ENCODE data around the gene AGPS. TPM values are rescaled to one million over a fixed set of nuclear protein-coding genes. Genes with fewer than 3 reads are reported as not detected.

The AGPS gene
- total and polyA plus RNA-seq, 10 of the 15 experiments (the other 5 are each of a cell fraction or from before 2014, with no cell fraction given), result 7.9 to 54.2 (median 38.7) TPM

DNA sequence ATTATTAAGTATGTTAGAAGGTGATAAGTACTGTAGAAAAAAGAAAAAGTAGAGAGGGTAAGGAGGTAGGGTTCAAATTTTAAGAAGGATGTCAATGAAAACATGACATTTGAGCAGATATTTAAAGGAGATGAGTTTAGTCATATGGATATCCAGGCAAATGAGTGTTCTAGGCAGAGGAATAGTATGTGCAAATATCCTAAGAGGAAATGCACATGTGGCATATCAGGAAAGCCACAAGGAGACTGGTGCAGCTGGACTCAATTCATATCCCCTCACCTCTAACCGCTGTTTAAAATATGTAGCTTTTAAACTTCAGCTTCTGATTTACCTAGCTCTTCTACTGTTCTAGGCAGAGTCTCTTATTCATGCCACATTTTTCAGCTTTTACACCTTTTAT is 9.5 kb downstream of the AGPS start:
- ChIA-PET POLR2A (no interaction called here), RAD21 (ENCODE audit: unreplicated experiment) (no interaction called here), SMC1A (ENCODE audit: uncharacterized antibody, unreplicated experiment) (interaction anchor here (0.9 kb wide), 1 partner anchor 8 kb away, joined by 11 read pairs; no protein-coding TSS in a partner anchor), CTCF (interaction anchor here (1.3 to 4.2 kb wide), 4 partner anchors 10 to 67 kb away, joined by 3 to 19 read pairs (median 10); partner anchors contain the start of gene AGPS)
- H3K9me3 ChIP-seq (replicated peaks; ENCODE audit: control insufficient read depth, insufficient read depth, low read length), result no peaks in the 10 kb centered on the region
- 36% methylated on average over 1 of the region's 1 CpG for WGBS (ENCODE audit: insufficient coverage, insufficient replicate concordance, low lambda C conversion rate, missing lambda C conversion rate)
- H3K4me3 ChIP-seq, result no peak overlapping the region
- H3K79me2 ChIP-seq (ENCODE audit: control insufficient read depth, insufficient read depth, low read length), result peaks cover 58% of the 10 kb centered on the region
- no peaks in the 10 kb centered on the region for H3K36me3 ChIP-seq (ENCODE audit: control insufficient read depth in 2 of 2, insufficient read depth in 2 of 2, low read length in 1 of 2)
- no peaks in the 10 kb centered on the region for H4K20me1 ChIP-seq (ENCODE audit: control insufficient read depth, insufficient read depth)
- no peak overlapping the region for H3K4me2 ChIP-seq (ENCODE audit: control insufficient read depth, insufficient read depth)
- no peak for DNase-seq (ENCODE audit: low read depth, low spot score)
- no peak overlapping the region for H3K27ac ChIP-seq (ENCODE audit: control insufficient read depth, insufficient read depth)
- in situ Hi-C loops (cut with MboI), result no loop called here
- intact Hi-C loops (cut with micrococcal nuclease; ENCODE audit: unreplicated experiment), result loop anchor here (5.0 kb wide), 1 partner anchor 235 kb away; no protein-coding TSS in a partner anchor
- no peak for TF ChIP-seq SREBF2 (IDR thresholded peaks at IDR 0.05; ENCODE audit: low read length)
- no peak for TF ChIP-seq ZNF622 (IDR thresholded peaks at IDR 0.05)
- TF ChIP-seq, protein P1, sequence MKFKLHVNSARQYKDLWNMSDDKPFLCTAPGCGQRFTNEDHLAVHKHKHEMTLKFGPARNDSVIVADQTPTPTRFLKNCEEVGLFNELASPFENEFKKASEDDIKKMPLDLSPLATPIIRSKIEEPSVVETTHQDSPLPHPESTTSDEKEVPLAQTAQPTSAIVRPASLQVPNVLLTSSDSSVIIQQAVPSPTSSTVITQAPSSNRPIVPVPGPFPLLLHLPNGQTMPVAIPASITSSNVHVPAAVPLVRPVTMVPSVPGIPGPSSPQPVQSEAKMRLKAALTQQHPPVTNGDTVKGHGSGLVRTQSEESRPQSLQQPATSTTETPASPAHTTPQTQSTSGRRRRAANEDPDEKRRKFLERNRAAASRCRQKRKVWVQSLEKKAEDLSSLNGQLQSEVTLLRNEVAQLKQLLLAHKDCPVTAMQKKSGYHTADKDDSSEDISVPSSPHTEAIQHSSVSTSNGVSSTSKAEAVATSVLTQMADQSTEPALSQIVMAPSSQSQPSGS (IDR thresholded peaks at IDR 0.05; ENCODE audit: low read length), result no peak
- peaks cover 4% of the 10 kb centered on the region for H3K4me1 ChIP-seq (ENCODE audit: control insufficient read depth, insufficient read depth, low read length)
- BruUV-seq (replicated peaks), result no TSS peak
- ATAC-seq, result no peak
- no peak overlapping the region for H3K9ac ChIP-seq (ENCODE audit: control insufficient read depth, insufficient read depth, low read length)
- no peaks in the 10 kb centered on the region for H3K27me3 ChIP-seq (replicated peaks in 1 of 2; ENCODE audit: control insufficient read depth in 2 of 2, insufficient read depth in 2 of 2, low read length in 1 of 2)
- no peak for FAIRE-seq
- H2AFZ ChIP-seq (ENCODE audit: control insufficient read depth, low read depth, low read length), result no peak overlapping the region

DNA sequence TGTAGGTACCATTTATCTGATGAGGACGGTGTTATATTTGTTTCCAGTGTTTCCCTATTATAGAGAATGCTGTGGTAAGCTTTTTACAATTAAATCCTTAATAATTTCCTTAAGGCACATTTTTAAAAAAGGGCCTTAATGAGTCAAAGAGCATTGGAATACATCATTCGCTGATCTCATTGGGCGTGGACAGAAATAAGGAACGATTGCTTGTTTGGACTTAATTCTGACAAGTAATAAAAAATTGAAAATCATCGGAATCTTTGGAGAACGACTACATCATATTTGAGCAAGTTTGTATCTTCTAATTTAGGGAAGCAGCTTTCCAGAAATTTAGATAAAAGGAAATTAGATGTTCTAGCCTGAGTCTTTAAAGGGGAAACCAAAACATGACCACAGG is 11.3 kb downstream of the AGPS start:
- H3K4me2 ChIP-seq (ENCODE audit: control insufficient read depth, insufficient read depth), result no peak overlapping the region
- H3K27ac ChIP-seq (ENCODE audit: control insufficient read depth, insufficient read depth), result no peak overlapping the region
- H3K36me3 ChIP-seq (ENCODE audit: control insufficient read depth in 2 of 2, insufficient read depth in 2 of 2, low read length in 1 of 2), result no peaks in the 10 kb centered on the region
- no peaks in the 10 kb centered on the region for H3K9me3 ChIP-seq (replicated peaks; ENCODE audit: control insufficient read depth, insufficient read depth, low read length)
- no peak overlapping the region for H3K9ac ChIP-seq (ENCODE audit: control insufficient read depth, insufficient read depth, low read length)
- no peak for FAIRE-seq
- intact Hi-C loops (cut with micrococcal nuclease; ENCODE audit: unreplicated experiment), result loop anchor here (5.0 kb wide), 1 partner anchor 237 kb away; no protein-coding TSS in a partner anchor
- ATAC-seq, result no peak
- no peaks in the 10 kb centered on the region for H4K20me1 ChIP-seq (ENCODE audit: control insufficient read depth, insufficient read depth)
- no peaks in the 10 kb centered on the region for H3K4me1 ChIP-seq (ENCODE audit: control insufficient read depth, insufficient read depth, low read length)
- H3K79me2 ChIP-seq (ENCODE audit: control insufficient read depth, insufficient read depth, low read length), result peaks cover 55% of the 10 kb centered on the region
- WGBS (ENCODE audit: insufficient coverage, insufficient replicate concordance, low lambda C conversion rate, missing lambda C conversion rate), result 97% methylated on average over 6 of the region's 6 CpGs
- no peak for DNase-seq (ENCODE audit: low read depth, low spot score)
- SMC1A ChIA-PET (ENCODE audit: uncharacterized antibody, unreplicated experiment), result interaction anchor here (1.8 to 2.9 kb wide), 3 partner anchors 9 to 239 kb away, joined by 4 to 18 read pairs (median 5); no protein-coding TSS in a partner anchor
- H3K27me3 ChIP-seq (replicated peaks in 1 of 2; ENCODE audit: control insufficient read depth in 2 of 2, insufficient read depth in 2 of 2, low read length in 1 of 2), result no peaks in the 10 kb centered on the region
- no peak overlapping the region for H2AFZ ChIP-seq (ENCODE audit: control insufficient read depth, low read depth, low read length)
- no TSS peak for BruUV-seq (replicated peaks)
- POLR2A ChIA-PET, result no interaction called here
- RAD21 ChIA-PET (ENCODE audit: unreplicated experiment), result no interaction called here
- CTCF ChIA-PET, result interaction anchor here (1.7 to 4.2 kb wide), 2 partner anchors 11 to 69 kb away, joined by 6 to 17 read pairs; partner anchors contain the start of gene AGPS
- no peak overlapping the region for H3K4me3 ChIP-seq
- in situ Hi-C loops (cut with MboI), result no loop called here
- TF ChIP-seq CBFB (IDR thresholded peaks at IDR 0.05; ENCODE audit: low read depth), result no peak
- no peak for TF ChIP-seq ZZZ3 (IDR thresholded peaks at IDR 0.05; ENCODE audit: control insufficient read depth, insufficient read length, low read depth)
- no peak for TF ChIP-seq RUNX3 (IDR thresholded peaks at IDR 0.05; ENCODE audit: low read length)
- TF ChIP-seq TAF1 (IDR thresholded peaks at IDR 0.05; ENCODE audit: borderline replicate concordance, low read depth, low read length), result no peak
- TF ChIP-seq IKZF2 (IDR thresholded peaks at IDR 0.05), result no peak
- TF ChIP-seq MYB (IDR thresholded peaks at IDR 0.05; ENCODE audit: borderline replicate concordance, low read depth, low read length), result no peak
- no peak for TF ChIP-seq ZNF207 (IDR thresholded peaks at IDR 0.05; ENCODE audit: borderline replicate concordance)
- no peak for TF ChIP-seq CREM (IDR thresholded peaks at IDR 0.05; ENCODE audit: low read depth)
- no peak for TF ChIP-seq FOXM1 (IDR thresholded peaks at IDR 0.05; ENCODE audit: low read depth, low read length)
- TF ChIP-seq DPF2 (IDR thresholded peaks at IDR 0.05), result no peak
- TF ChIP-seq ZNF217 (IDR thresholded peaks at IDR 0.05), result no peak
- no peak for TF ChIP-seq SMC3 (IDR thresholded peaks at IDR 0.05; ENCODE audit: borderline replicate concordance, low read length)
